DMS79 (cell line): ENCODE measurements around the gene RRN3.
"Not testable (repeated sequence)": the region's sequence is repeated elsewhere in the genome, so short reads cannot be mapped to it uniquely, and the experiment has no call there.

Experiments used
- DNase-seq: peaks from one replicate; lab custom pipeline; 2025; lab: John Stamatoyannopoulos, UW

The RRN3 gene, protein sequence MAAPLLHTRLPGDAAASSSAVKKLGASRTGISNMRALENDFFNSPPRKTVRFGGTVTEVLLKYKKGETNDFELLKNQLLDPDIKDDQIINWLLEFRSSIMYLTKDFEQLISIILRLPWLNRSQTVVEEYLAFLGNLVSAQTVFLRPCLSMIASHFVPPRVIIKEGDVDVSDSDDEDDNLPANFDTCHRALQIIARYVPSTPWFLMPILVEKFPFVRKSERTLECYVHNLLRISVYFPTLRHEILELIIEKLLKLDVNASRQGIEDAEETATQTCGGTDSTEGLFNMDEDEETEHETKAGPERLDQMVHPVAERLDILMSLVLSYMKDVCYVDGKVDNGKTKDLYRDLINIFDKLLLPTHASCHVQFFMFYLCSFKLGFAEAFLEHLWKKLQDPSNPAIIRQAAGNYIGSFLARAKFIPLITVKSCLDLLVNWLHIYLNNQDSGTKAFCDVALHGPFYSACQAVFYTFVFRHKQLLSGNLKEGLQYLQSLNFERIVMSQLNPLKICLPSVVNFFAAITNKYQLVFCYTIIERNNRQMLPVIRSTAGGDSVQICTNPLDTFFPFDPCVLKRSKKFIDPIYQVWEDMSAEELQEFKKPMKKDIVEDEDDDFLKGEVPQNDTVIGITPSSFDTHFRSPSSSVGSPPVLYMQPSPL

DNA sequence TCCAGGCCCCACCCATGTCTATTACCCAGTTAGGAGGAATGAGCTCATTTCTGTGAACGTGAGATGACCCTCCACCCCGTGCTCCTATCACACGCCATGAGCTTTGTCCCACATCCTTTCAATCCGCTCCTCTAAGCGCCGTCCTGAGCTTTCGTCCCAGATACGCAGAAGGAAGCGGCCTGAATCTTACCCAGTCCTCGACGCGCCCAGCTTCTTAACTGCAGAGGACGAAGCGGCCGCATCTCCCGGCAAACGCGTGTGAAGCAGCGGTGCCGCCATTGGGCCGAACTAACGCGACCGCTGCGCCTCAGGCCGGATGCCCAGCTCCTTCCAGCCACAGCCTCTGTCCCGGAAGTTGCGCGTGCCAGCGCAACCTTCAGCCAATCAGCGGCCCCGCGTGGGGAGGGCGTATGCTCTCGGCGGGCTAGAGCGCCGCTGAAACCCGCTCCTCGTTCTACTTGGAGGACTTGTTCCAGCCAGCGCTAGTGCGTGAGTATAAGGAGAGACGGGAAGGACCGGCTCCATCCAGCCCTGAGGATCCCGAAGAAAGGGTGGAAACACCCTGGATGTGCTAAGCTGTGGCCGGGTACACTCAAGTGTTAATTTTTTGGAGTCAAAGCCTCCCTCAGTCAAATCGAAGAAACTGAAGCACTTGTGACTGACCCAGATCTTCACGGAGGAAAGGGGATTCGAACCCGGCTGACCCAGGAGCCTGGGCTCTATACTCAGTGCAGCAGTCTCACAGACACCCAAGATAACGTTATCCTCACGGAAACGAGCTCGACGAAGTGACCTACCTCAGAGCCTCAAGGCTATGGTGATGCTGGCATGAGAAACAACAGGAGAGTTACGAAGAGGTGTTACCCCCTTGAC, at the start of gene RRN3:
RRN3 (minus strand) TSS at position 318 of the 873 bp plus-strand sequence; CDS start at position 279, 39 bp downstream.
- DNase-seq = peak; percentile 88

DNA sequence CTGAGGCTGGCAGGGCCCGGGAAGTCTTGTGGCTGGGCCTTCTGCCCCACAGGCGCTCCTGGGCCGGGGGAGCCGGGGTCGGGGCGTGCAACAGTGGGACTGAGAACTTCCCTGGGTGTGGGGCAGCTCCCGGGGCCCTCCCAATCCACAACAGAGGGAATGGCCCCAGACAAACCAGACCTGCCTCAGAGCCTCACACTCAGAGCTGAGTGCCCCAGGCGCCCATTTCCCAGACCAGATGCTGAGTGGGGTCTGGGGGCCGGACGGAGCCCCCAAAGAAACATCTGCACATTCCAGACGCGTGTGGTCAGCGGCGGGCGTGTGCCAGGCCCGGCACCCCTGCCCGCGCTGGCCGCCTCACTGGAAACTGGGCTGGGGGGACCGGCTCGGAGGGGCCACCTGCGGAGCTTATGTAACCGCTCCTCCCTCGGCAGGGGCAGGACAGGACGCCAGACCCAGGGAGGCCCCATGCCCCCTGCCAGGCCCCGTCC, 49.6 kb upstream of the RRN3 start:
- DNase-seq = not testable (repeated sequence)

DNA sequence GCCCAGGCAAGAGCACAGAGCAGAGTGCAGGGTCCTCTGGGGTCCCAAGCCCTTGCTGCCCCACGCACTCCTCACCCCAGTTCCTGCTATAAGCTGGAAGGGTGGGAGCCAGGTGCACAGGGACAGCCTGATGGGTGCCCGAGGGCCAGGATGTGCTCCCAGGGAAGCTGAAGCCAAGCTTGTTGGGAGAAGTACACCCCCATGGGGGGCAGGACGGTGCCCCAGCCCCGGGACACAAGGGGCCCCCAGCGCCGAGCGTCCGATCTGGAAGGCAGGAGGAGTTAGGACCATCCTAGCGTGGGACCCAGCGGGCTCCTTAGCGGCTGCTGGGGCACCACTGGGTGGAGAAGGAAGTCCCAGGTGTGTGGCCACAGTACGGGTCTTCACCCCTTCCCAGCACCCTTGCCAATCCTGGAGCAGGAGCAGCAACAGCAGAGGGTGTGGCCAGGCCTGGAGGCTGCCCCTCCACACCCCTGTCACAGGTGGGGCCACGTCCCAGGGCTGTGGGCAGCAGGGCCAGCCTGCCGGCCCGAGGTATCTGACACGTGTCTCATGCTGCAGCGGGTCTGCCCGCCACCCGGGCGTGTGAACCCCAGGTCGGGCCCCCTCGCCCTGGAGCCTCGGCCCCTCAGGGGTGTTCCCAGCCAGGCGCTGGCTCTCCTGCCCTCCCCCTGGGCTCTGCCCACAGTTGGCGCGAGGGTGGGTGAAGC, 49.0 kb upstream of the RRN3 start:
- DNase-seq = not testable (repeated sequence)

DNA sequence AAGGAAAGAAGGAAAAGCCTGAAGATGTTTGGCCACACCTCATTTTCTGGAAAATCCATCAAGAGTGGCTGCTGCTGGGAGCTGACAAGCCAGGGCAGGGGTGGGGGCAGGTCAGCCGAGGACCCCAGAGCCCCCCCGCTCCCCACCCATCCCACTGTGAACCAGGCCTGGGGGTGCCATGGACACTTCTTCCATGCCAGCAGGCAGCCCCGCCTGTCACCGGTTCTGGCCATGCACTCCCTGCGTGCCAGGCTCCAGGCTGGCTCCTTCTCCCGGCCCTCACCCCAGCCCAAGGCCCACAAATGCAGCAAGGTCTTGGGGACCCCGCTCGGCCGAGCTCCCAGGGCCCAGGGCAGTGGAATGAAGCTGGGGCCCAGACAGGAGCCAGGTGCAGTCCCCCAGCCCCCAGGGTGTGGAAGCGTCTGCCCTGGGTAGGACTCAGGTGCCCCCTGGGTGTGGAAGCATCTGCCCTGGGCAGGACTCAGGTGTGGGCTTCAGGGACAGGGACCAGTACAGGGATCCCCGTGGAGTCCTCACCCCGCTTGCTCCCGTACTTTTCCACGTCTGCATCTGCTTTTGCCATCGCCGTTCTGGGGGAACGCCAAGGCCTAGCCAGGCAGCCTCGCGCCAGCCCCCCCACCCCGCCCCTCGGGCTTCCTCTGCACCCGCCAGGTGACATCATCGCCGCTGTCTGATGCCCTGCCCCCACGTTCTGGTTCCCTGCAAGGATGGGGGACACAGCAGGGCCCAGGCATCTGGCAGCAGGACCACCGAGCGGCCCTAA, 48.2 kb upstream of the RRN3 start:
- DNase-seq = not testable (repeated sequence)

DNA sequence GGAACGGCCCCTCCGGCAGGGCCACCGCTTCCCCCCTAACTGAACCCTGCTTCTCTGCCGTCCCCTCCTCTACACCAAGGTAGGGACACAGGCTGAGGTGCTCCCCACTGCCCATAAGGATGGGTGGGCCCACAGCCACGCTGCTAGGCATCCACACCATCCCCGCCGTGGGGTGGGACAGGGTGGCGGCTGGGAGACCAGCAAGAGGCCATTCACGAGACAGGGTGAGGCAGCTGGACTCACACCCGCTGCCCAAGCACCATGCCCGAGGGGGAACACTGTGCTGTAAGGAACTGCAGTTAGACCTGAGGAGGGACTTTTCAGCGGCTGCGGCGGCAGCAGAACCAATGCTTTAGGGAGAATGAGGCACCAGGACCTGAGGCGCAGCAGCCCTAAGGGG, 47.5 kb upstream of the RRN3 start:
- DNase-seq = no peak

DNA sequence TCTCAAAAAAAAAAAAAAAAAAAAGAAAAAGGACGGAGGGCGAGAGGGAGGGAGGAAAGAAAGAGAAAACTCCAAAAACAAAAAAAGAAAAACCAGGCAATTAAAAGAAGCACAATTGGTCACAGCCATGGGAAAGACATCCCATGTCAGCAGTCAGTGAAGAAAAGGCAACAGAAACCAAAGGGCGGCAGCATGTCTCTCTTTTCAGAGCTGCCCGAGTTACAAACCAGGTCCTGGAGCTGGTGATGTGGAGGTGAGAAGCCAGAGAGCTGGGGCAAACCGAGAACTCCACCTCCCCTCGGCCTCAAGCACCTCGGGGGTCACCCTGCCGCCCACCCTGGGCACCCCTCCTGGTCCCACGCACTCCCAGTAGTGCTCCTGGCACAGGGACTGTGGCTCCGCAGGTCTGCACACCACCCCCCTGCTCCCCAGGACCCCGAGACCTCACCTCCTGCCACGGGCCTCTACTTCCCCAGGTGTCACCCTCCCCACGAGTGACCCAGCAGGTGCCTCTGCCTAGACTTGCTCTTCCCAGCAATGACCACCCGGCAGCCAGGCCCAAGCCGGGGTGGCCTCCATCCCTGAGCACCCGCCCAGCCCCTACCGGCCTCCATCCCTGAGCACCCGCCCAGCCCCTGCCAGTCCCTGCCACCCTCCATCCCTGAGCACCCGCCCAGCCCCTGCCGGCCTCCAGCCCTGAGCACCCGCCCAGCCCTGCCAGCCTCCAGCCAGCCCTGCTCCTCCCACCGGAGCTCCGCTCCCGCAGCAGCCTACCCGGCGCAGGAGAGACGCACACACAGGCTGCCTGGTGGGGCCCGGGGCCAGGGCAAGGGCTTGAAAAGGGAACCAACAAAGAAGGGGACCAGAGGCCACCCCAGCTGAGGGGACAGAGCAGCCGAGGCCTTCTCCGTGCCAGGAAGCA, 46.6 kb upstream of the RRN3 start:
- not testable (repeated sequence) for DNase-seq

DNA sequence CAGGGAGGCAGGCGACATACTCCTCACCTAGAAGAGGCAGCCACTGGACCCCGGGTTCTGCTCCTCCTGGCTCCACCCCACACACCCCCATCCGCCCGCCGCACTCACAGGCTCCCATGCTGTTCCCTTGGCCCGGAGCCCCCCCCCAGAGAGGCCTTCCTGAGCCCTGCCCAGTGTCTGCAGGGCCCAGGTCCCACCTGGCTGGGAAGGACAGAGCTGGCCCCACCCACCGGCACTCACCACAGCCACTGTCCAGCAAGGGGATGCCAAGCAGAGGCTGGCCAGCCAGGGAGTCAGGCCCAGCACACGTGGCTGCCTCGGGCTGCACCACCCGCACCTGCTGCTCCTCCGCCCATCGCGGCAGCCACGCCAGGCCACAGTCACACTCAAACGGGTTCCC, 43.4 kb upstream of the RRN3 start:
- not testable (repeated sequence) for DNase-seq

DNA sequence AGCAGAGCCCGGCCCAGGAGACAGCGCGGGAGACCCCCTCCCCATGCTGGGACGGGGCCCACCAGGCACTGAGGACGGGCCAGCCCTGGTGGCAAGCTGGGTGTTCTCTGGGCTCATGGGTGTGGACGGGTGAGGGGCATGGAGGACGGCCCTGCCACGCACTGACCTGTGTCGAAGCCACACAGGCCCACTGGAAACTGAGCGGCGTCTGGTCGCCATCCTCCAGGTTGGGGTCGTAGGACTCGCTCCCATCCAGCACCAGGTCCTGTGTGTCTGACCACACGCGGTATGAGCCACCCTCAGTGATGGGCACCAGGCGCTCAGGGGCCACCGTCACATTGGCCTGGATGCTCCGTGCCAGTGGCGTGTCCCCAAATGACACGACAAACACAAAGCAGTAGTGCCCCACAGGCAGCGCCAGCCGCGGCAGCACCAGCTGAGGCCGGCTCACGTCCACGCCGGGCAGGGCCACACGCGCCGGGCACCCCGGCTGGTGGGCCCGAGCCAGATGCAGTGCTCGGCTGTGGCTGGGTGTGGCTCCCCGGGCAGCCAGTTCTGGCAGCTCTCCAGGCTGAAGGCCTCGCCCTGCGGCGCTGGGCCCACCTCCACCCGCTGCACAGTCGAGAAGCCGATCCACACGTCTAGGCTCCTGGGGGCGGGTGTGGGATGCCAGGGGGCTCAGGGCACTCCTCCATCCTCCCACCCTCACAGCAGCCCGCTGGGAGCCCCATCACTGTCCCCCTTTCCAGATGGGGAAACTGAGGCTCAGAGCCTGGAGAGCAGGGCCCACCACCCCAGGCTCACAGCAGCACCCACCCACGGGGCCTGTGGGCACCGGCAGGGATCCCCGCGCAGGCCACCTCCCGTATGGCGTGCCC, 41.6 kb upstream of the RRN3 start:
- not testable (repeated sequence) for DNase-seq

DNA sequence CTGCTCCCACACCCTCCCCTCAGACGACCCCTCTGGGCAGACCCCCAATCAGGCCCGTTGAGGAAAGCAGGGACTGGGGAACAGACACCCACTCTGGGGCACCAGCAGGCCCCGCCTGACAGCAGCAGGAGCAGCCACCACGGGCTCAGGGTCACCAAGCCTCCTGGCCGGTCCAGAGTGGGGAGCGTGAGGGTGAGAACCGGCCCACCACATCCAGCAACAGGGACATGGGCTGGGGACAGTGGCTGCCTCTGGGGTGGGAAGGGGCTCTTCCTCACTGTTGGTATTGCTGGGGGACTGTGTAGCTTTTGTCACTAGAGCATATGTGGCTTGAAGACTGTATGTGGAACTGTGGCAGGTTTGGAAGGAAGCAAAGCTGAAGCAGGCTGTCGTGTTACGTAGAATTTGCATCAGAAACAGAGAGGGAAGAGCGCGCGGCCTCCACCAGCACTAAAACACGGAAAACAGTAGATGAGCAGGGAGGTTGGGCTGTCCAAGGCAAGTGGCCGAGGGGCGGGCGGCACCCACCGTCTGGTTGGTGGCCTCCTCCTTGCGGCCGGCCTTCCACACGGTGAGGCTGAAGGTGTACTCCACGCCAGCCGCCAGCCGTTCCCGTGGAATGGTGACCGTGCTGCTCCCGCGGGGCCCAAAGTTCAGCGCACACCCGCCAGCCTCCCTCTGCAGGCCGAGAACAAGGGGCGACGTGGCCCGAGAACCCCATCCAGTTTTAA, 40.8 kb upstream of the RRN3 start:
- DNase-seq = not testable (repeated sequence)

DNA sequence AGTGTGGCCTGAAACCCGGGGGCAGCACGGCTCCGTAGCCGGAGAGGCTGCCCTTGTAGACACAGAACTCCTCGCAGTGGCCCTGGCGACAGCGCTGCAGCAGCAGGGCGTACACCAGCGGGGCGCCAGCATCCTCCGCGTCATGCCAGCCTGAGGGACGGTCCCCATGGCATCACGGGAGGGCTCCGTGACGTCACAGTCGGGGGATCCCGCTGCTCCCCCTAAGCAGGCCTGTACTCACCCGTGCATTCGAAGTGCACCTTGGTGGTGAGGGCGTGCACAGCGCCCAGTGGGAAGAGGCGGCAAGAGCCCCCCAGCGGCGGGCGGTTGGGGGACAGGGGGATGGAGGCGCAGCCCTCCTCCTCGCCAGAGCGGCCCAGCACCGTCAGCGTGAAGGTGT, 39.5 kb upstream of the RRN3 start:
- not testable (repeated sequence) for DNase-seq

DNA sequence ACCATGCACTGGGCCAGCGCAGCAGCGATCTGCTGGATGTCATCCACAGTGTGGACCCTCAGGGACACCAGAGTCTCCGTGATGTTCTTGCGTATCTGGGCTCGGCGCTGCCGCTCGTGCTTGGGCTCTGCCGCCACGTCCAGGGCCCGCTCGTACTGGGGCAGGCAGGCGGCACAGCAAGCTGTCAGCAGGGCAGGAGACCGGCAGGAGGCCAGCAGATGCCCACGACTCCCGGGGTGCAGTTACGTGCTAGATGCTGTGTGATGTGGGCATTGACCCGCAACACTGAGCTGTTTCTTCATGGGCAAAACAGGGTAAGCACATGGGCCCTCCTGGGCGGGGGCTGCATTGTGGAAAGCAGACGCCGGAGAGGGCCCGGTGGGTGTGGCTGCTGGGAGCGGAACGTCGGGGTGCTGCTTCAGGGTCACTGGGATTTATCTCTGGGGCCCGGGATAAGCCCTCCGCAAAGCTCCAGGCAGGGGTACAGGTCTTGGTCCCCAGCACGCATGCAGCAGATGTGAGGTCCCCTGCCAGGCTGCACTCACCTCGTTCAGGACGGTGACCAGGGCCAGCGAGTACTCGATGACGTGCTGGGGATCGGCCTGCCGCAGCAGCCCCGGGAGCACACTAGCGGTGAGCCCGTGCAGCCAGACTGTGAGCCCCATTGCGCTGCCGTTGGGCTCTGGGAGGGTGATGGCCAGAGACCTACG, 38.8 kb upstream of the RRN3 start:
- not testable (repeated sequence) for DNase-seq

DNA sequence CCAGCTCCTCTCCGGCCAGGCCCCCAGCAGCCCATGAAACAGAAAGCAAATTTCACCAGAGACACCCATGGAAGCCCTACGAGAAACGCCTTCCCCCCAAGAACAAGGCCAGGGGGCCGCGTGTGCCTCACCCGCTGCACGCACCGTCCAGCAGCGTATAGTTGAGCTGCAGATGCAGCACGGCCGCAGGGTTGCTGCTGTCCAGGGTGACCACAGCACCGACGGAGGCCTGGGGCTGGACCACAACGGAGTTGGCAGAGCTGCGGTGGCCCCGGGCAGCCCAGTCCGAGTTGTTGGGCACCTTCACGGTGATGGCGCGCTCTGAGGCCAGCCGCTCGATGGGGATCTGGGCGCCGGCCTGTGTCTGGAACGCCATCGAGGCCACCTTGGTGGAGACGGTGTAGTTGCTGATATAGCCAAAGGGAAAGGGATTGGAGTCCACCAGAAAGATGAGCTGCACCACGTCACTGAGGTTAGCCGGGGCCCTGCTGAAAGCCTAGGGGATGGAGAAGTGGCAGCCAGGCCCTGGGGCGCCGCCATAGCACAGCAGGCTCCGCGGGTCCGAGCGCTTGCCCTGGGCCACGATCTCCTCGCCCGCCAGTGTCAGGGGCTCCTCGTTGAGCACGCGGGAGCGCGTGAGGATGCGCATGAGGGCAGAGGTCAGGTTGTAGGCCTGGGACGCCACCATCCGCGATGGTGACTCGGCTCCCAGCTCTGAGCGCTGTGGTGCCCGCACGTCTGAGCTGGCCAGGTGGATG, 37.0 kb upstream of the RRN3 start:
- not testable (repeated sequence) for DNase-seq

DNA sequence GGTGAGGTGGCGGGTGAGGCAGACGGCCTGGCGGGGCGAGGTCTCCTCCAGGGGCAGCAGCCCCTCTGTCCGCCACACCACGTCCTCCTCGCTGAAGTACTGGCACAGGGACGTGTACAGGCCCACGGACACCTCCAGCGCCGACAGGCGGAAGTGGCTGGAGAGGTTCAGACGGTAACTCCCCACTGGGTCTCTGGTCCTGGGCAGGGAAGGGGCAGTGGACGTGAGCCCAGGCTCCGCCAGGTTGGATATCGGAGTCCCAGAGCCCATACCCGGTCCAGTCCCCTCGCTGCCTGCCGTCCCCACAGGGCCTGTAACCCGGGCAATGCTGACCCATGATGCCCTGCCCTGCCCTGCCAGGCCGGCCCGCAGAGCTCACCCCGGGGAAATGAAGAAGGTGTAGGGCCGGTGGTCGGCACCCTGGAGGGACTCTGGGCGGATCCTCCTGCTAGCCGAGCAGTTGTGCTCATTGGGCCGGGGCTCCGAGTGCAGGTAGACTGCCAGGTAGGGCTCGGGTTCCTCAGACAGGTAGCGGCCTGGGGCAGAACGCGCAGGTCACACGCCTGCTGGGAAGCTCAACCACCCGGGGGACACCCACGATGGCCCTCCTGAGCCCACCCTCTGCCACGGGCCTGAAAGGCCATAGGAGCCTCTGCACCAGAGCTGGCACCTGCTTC, 36.3 kb upstream of the RRN3 start:
- not testable (repeated sequence) for DNase-seq

DNA sequence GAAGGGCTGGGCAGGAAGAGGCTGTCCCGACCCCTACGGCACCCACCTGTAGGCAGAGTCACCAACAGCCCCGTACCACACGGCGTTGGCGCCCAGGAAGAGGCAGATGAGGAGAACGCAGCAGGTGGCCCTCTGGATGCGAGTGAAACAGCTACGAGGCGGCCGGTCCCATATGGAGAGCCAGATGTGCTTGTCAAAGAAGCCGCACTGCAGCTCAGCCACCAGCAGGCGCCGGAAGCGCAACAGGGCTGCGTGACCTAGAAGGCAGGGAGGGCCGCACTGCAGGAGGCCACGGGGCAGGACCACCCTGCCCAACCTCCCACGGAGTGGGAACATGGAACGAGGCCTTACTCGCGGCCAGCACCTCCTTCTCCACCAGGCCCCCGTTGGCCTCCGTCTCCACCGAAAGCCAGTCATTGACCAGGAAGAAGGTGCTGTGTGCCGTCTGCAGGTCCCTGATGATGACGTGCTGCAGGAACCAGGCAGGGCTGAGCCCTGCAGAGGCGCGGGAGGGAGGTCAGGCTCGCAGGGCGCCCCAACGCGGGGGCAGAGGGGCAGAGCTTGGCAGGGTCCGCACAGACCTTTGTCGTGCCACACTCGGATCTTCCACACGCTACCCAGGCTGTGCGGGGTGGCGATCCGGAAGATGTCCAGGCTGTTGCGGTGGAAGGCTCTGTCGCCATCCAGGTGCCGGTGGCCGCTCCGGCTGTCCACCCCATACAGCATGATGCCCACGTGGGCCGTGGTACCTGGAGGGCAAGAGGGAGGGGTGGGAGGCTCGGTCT, 33.8 kb upstream of the RRN3 start:
- DNase-seq = not testable (repeated sequence)

DNA sequence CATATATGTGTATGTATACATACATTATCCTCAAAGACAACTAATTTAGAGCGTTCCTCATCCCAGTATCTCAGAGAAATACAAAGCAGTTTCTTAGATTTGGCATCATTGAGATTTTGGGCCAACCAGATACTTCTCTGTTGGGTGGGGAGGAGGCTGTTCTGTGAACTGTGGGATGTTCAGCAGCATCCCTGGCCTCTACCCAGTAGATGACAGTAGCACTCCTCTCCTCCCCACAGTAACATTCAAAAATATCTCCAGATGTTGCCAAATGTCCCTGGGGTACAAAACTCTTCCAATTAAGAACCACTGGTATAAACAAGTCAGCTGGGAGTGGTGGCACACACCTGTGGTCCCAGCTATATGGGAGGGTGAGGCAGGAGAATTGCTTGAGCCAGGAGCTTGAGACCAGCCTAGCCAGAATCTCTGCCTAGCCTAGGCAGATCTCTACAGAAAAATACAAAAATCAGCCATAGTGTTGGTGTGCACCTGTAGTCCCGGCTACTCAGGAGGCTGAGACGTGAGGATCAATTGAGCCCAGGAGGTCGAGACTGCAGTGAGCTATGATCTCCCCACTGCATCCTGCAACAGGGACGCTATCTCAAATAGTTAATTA, 6.4 kb upstream of the RRN3 start:
- not testable (repeated sequence) for DNase-seq
